HG03521 (cell line): ENCODE measurements around the gene NEAT1.

Experiments used
- ATAC-seq: cut with Tn5 transposase; IDR thresholded peaks from one replicate; pipeline ENCODE4 v1.9.1; 2021; ENCODE audit warnings: mild to moderate bottlenecking, moderate library complexity; ENCODE audit not compliant: unreplicated experiment

Gene NEAT1

GRCh38 chr11:65478388-65479183 lies 56.0 kb downstream of the NEAT1 start:
- no peak for ATAC-seq

GRCh38 chr11:65479184-65480145 lies 56.9 kb downstream of the NEAT1 start:
- ATAC-seq, result no peak

- ATAC-seq, result no peak
Observed at GRCh38 chr11:65482306-65482850, 59.8 kb downstream of the NEAT1 start.

GRCh38 chr11:65485920-65486219 lies 63.3 kb downstream of the NEAT1 start:
- no peak for ATAC-seq

GRCh38 chr11:65486570-65487466 lies 64.2 kb downstream of the NEAT1 start:
- ATAC-seq, result no peak

GRCh38 chr11:65487467-65488272 lies 65.1 kb downstream of the NEAT1 start:
- ATAC-seq, result no peak

- ATAC-seq, result no peak
Observed at GRCh38 chr11:65488273-65489034, 65.9 kb downstream of the NEAT1 start.

- no peak for ATAC-seq
Observed at GRCh38 chr11:65489035-65489705, 66.6 kb downstream of the NEAT1 start.

- ATAC-seq, result no peak
Observed at GRCh38 chr11:65489706-65490320, 67.2 kb downstream of the NEAT1 start.

GRCh38 chr11:65491163-65491465 lies 68.5 kb downstream of the NEAT1 start:
- ATAC-seq, result no peak

- ATAC-seq, result no peak
Observed at GRCh38 chr11:65491614-65492386, 69.2 kb downstream of the NEAT1 start.

- ATAC-seq, result no peak
Observed at GRCh38 chr11:65492387-65492636, 69.7 kb downstream of the NEAT1 start.

- no peak for ATAC-seq
Observed at GRCh38 chr11:65492637-65493366, 70.2 kb downstream of the NEAT1 start.

- ATAC-seq, result no peak
Observed at GRCh38 chr11:65493367-65494176, 71.0 kb downstream of the NEAT1 start.
